ENCODE data around the gene GRAMD1C.

DNA sequence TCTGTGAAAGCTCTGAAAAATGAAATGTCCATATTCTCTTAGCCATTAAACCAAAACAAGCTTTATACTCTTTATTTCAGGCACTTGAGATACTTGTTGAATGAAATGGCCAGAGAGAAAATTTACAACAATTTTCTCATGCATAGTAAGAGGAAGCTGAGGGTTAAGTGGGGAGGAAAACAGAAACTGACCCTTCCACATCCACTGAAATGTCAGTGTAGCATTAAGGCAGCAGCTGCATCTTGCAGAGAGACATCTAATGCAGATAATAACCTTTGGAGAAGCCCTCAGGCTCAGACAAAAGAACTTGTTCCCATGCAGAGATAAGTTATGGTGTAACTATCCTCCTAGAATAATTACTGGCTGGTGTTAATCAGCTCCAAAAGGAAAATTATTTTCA, 143.2 kb downstream of the GRAMD1C start:
- TF ChIP-seq PAX5 (IDR thresholded peaks at IDR 0.05; ENCODE audit: insufficient read depth, low read length, severe bottlenecking): no peak
- no peak for TF ChIP-seq POLR2A (IDR thresholded peaks at IDR 0.05; ENCODE audit: low read depth, low read length)

Measured in GM12891 (cell line).